ENCODE data around the gene XPO4. TPM values are rescaled to one million over a fixed set of nuclear protein-coding genes. Genes with fewer than 3 reads are reported as not detected.
A peak's percentile ranks its signal among the peaks of the same experiment; 100 is the strongest.

The XPO4 gene
- total and polyA plus RNA-seq, 4 donors: 2.5 to 12.5 (median 7.5) TPM

DNA sequence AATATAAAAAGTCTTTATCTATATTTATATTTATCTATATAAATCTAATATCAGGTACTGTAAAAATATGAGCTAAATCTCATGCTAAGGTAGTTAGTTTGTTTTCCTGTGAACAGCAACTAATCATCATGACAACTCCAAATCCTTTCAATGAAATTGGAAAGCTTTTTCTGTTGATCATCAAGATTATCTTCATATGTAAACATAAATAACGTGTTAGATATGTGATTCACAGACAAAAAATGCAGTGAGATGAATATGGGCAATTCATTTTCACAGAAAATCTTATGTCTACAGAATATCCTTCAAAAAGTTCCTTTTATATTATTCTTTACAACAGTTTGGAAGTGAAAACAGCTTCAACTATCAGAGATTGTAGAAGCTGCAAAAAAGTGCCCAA is 87.1 kb downstream of the XPO4 start:
- H3K9ac ChIP-seq (ENCODE audit: low read depth in 1 of 2, low read length in 2 of 2): no peak overlapping the region
- no peaks in the 10 kb centered on the region for H3K9me3 ChIP-seq (ENCODE audit: control insufficient read depth in 4 of 4, low read length in 3 of 4)
- H3K27me3 ChIP-seq (ENCODE audit: control insufficient read depth in 4 of 4, insufficient read depth in 4 of 4, low read length in 3 of 4): no peaks in the 10 kb centered on the region
- no peak overlapping the region for H3K27ac ChIP-seq (ENCODE audit: low read depth in 1 of 2, low read length in 2 of 2)
- H3K4me3 ChIP-seq (ENCODE audit: low read depth in 1 of 3, low read length in 3 of 3): no peak overlapping the region
- TF ChIP-seq FOXA1 (IDR thresholded peaks at IDR 0.05) (no peak), CTCF (IDR thresholded peaks at IDR 0.05; ENCODE audit: low read depth, low read length, missing input control) (no peak), TAF1 (conservative IDR thresholded peaks at IDR 0.05) (no peak), RXRA (IDR thresholded peaks at IDR 0.05) (no peak), REST (IDR thresholded peaks at IDR 0.05) (no peak), RAD21 (IDR thresholded peaks at IDR 0.05) (no peak), EGR1 (IDR thresholded peaks at IDR 0.05; ENCODE audit: low read depth in 2 of 2) (no peak)
- 89% methylated on average over 1 of the region's 1 CpG for WGBS
- DNase-seq (ENCODE audit: low spot score): no peak
- H3K4me1 ChIP-seq (ENCODE audit: control insufficient read depth in 4 of 4, insufficient read depth in 4 of 4, low read length in 3 of 4): no peaks in the 10 kb centered on the region
- H3K36me3 ChIP-seq (ENCODE audit: control insufficient read depth in 4 of 4, insufficient read depth in 3 of 4, low read depth in 1 of 4, low read length in 3 of 4): peaks cover 0 to 1% (median 0%) of the 10 kb centered on the region in 4 donors

DNA sequence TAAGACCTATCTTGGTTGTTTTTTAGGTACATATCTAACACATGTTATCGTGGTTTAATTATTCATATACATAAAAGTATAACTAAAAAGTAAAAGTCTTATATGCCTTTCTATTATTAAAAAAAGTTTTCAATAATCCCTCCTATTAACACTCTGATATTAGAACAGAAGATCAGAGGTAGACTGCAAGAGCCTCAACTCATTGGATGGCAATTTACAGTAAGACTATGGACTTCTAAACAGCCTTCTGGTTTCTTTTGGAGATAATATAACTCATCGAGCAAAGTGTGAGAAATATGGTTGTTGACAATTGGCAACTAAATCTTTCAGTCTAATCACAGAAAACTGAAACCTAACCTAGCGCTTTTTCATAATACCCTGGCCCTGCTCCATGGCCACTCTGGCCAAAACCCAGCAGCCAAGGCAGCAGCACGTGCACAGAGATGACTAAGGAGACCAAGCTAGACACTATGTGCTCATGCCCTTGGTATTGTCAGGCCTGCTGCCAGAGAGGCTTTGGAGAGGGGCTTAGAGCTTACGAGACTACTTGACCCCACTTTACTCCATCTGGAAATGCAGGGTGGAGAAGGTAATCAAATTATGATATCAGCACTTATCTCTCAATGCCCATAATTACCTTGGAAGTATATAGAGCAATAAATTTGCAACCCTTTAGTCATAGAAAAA is 88.2 kb downstream of the XPO4 start:
- WGBS: 67% methylated on average over 5 of the region's 5 CpGs
- Histone ChIP-seq H3K36me3 (ENCODE audit: control insufficient read depth in 4 of 4, insufficient read depth in 3 of 4, low read depth in 1 of 4, low read length in 3 of 4) (peaks cover 0 to 1% (median under 1%) of the 10 kb centered on the region in 4 donors), H3K9ac (ENCODE audit: low read depth in 1 of 2, low read length in 2 of 2) (no peak overlapping the region), H3K4me1 (ENCODE audit: control insufficient read depth in 4 of 4, insufficient read depth in 4 of 4, low read length in 3 of 4) (no peaks in the 10 kb centered on the region), H3K9me3 (ENCODE audit: control insufficient read depth in 4 of 4, low read length in 3 of 4) (no peaks in the 10 kb centered on the region), H3K27me3 (ENCODE audit: control insufficient read depth in 4 of 4, insufficient read depth in 4 of 4, low read length in 3 of 4) (no peaks in the 10 kb centered on the region), H3K27ac (ENCODE audit: low read depth in 1 of 2, low read length in 2 of 2) (no peak overlapping the region), H3K4me3 (ENCODE audit: low read depth in 1 of 3, low read length in 3 of 3) (no peak overlapping the region)
- TF ChIP-seq GABPA (IDR thresholded peaks at IDR 0.05 in 1 of 2, conservative IDR thresholded peaks at IDR 0.05 in 1 of 2) (no peak), JUND (IDR thresholded peaks at IDR 0.05) (peak; percentile 19 to 39), SP1 (IDR thresholded peaks at IDR 0.05) (no peak), HNF4A (conservative IDR thresholded peaks at IDR 0.05) (no peak)
- no peak for DNase-seq (ENCODE audit: low spot score)

DNA sequence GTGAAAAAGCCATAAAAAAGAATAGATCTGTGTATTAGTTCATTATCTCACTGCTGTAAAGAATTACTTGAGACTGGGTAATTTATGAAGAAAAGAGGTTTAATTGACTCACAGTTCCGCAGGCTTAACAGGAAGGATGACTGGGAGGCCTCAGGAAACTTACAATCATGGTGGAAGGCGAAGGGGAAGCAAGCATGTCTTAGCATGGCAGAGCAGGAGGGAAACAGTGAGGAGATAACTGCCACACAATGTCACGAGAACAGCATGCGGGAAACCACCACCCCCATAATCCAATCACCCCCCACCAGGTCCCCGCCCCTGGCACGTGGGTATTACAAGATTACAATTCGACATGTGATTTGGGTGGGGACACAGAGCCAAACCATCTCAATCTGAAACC is 89.7 kb downstream of the XPO4 start:
- Histone ChIP-seq H3K4me1 (ENCODE audit: control insufficient read depth in 4 of 4, insufficient read depth in 4 of 4, low read length in 3 of 4) (no peaks in the 10 kb centered on the region), H3K9ac (ENCODE audit: low read depth in 1 of 2, low read length in 2 of 2) (no peak overlapping the region), H3K27ac (ENCODE audit: low read depth in 1 of 2, low read length in 2 of 2) (no peak overlapping the region), H3K4me3 (ENCODE audit: low read depth in 1 of 3, low read length in 3 of 3) (no peak overlapping the region), H3K27me3 (ENCODE audit: control insufficient read depth in 4 of 4, insufficient read depth in 4 of 4, low read length in 3 of 4) (no peaks in the 10 kb centered on the region), H3K9me3 (ENCODE audit: control insufficient read depth in 4 of 4, low read length in 3 of 4) (no peaks in the 10 kb centered on the region), H3K36me3 (ENCODE audit: control insufficient read depth in 4 of 4, insufficient read depth in 3 of 4, low read depth in 1 of 4, low read length in 3 of 4) (peaks cover 1 to 14% (median 11%) of the 10 kb centered on the region in 4 donors)
- 96% methylated on average over 7 of the region's 7 CpGs for WGBS
- DNase-seq (ENCODE audit: low spot score): no peak
- TF ChIP-seq FOXA2 (IDR thresholded peaks at IDR 0.05) (no peak), SP1 (IDR thresholded peaks at IDR 0.05) (no peak), ATF3 (IDR thresholded peaks at IDR 0.05) (no peak), RXRA (IDR thresholded peaks at IDR 0.05) (no peak), FOXA1 (IDR thresholded peaks at IDR 0.05) (no peak), YY1 (IDR thresholded peaks at IDR 0.05) (no peak), HNF4G (IDR thresholded peaks at IDR 0.05) (no peak), HNF4A (conservative IDR thresholded peaks at IDR 0.05) (no peak)
- TF ChIP-seq, protein P1, sequence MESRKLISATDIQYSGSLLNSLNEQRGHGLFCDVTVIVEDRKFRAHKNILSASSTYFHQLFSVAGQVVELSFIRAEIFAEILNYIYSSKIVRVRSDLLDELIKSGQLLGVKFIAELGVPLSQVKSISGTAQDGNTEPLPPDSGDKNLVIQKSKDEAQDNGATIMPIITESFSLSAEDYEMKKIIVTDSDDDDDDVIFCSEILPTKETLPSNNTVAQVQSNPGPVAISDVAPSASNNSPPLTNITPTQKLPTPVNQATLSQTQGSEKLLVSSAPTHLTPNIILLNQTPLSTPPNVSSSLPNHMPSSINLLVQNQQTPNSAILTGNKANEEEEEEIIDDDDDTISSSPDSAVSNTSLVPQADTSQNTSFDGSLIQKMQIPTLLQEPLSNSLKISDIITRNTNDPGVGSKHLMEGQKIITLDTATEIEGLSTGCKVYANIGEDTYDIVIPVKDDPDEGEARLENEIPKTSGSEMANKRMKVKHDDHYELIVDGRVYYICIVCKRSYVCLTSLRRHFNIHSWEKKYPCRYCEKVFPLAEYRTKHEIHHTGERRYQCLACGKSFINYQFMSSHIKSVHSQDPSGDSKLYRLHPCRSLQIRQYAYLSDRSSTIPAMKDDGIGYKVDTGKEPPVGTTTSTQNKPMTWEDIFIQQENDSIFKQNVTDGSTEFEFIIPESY (IDR thresholded peaks at IDR 0.05): no peak
